Neural progenitor cell (in vitro differentiated cells): ENCODE data around the gene CCSER2. TPM values are rescaled to one million over a fixed set of nuclear protein-coding genes. Genes with fewer than 3 reads are reported as not detected.
A peak's percentile ranks its signal among the peaks of the same experiment; 100 is the strongest.

Source experiments
- DNase-seq: peaks from one replicate; pipeline ENCODE4 v3.0.0-alpha.2; 2016; ENCODE audit warnings: low spot score
- H2AFZ ChIP-seq: fragments of 200-600 bp; sonication (generic); replicated peaks from 2 replicates; pipeline ENCODE4 v1.6.1; 2016; ENCODE audit warnings: antibody characterized with exemption
- H3F3A ChIP-seq: fragments of 200-600 bp; sonication (generic); 2 replicates; pipeline ENCODE4 v1.6.1; 2016; ENCODE audit warnings: antibody characterized with exemption, low read depth
- H3K27ac ChIP-seq: fragments of 200-600 bp; sonication (generic); 2 replicates; pipeline ENCODE4 v1.5.1; 2016; ENCODE audit warnings: mild to moderate bottlenecking
- H3K27me3 ChIP-seq: fragments of 200-600 bp; sonication (generic); 2 replicates; pipeline ENCODE4 v1.6.1; 2016; ENCODE audit warnings: mild to moderate bottlenecking, moderate library complexity
- H3K36me3 ChIP-seq: fragments of 200-600 bp; sonication (generic); 2 replicates; pipeline ENCODE4 v1.5.1; 2016
- H3K4me1 ChIP-seq: fragments of 200-600 bp; sonication (generic); 2 replicates; pipeline ENCODE4 v1.6.1; 2016; ENCODE audit warnings: mixed run types
- H3K4me2 ChIP-seq: fragments of 200-600 bp; sonication (generic); 2 replicates; pipeline ENCODE4 v1.6.1; 2016
- H3K4me3 ChIP-seq: fragments of 200-600 bp; sonication (generic); 2 replicates; pipeline ENCODE4 v1.5.1; 2016
- H3K79me2 ChIP-seq: fragments of 200-600 bp; sonication (generic); 2 replicates; pipeline ENCODE4 v1.6.1; 2016; ENCODE audit warnings: low read depth
- H3K9ac ChIP-seq: fragments of 200-600 bp; sonication (generic); 2 replicates; pipeline ENCODE4 v1.6.1; 2016
- H3K9me3 ChIP-seq: fragments of 200-600 bp; sonication (generic); 2 replicates; pipeline ENCODE4 v1.5.1; 2016; ENCODE audit warnings: low read depth
- H4K20me1 ChIP-seq: fragments of 200-600 bp; sonication (generic); 2 replicates; pipeline ENCODE4 v1.6.1; 2016; ENCODE audit warnings: low read depth
- H3K27ac Mint-ChIP-seq: 3 replicates; pipeline ENCODE4 v1.8.0; 2021; ENCODE audit warnings: mixed read lengths
- H3K27me3 Mint-ChIP-seq: 2 replicates; pipeline ENCODE4 v1.8.0; 2022; ENCODE audit warnings: low read depth, mild to moderate bottlenecking, inconsistent platforms, moderate library complexity, mixed read lengths; ENCODE audit not compliant: insufficient read depth
- H3K36me3 Mint-ChIP-seq: 3 replicates; pipeline ENCODE4 v1.8.0; 2021; ENCODE audit warnings: mixed read lengths
- H3K4me1 Mint-ChIP-seq: 3 replicates; pipeline ENCODE4 v1.8.0; 2021; ENCODE audit warnings: mixed read lengths
- H3K4me3 Mint-ChIP-seq: 3 replicates; pipeline ENCODE4 v1.8.0; 2021; ENCODE audit warnings: mild to moderate bottlenecking, moderate library complexity, mixed read lengths
- H3K9me3 Mint-ChIP-seq: 3 replicates; pipeline ENCODE4 v1.8.0; 2020; ENCODE audit warnings: mixed read lengths
- CTCF ChIP-seq: fragments of 200-600 bp; sonication (generic); IDR thresholded peaks from 2 replicates; pipeline ENCODE4 v1.5.1; 2017; ENCODE audit warnings: antibody characterized with exemption, mild to moderate bottlenecking
- EZH2 ChIP-seq: fragments of 200-600 bp; sonication (generic); IDR thresholded peaks from 2 replicates; pipeline ENCODE4 v1.6.1; 2017; ENCODE audit warnings: antibody characterized with exemption, mild to moderate bottlenecking, moderate library complexity
- EZH2phosphoT487 ChIP-seq: fragments of 200-600 bp; sonication (generic); IDR thresholded peaks from 2 replicates; pipeline ENCODE4 v1.6.1; 2017; ENCODE audit warnings: antibody characterized with exemption
- total RNA-seq: library from RNA; depleted of rRNA; stranded (reverse); fragments of >200 nt; gene quantifications from 2 replicates; pipeline ENCODE4 v1.2.3, GENCODE V29; 2015; ENCODE audit warnings: low replicate concordance

The CCSER2 gene
- total RNA-seq, 1 donor from 2014 or later, result 39.3 TPM

- peaks cover 37% of the 10 kb centered on the region for H4K20me1 ChIP-seq
- H3K4me1 ChIP-seq, result peaks cover 23% of the 10 kb centered on the region
- peak; percentile 45 for DNase-seq
- H3K36me3 ChIP-seq, result no peaks in the 10 kb centered on the region
- peak overlapping the region; percentile 89 for H3K4me2 ChIP-seq
- H3K36me3 Mint-ChIP-seq, result no peaks in the 10 kb centered on the region
- peak overlapping the region; percentile 96 for H3K27ac Mint-ChIP-seq
- H3K9me3 ChIP-seq, result no peaks in the 10 kb centered on the region
- TF ChIP-seq EZH2 (no peak), CTCF (no peak), EZH2phosphoT487 (no peak)
- peak overlapping the region; percentile 69 for H3K9ac ChIP-seq
- H3K27me3 Mint-ChIP-seq, result no peaks in the 10 kb centered on the region
- H3K4me3 ChIP-seq, result peak overlapping the region; percentile 76
- no peaks in the 10 kb centered on the region for H3K27me3 ChIP-seq
- peaks cover 28% of the 10 kb centered on the region for H3K4me1 Mint-ChIP-seq
- H3F3A ChIP-seq, result peaks cover 21% of the 10 kb centered on the region
- peak overlapping the region; percentile 94 for H3K27ac ChIP-seq
- no peaks in the 10 kb centered on the region for H3K9me3 Mint-ChIP-seq
- peak overlapping the region; percentile 83 for H2AFZ ChIP-seq
- peaks cover 53% of the 10 kb centered on the region for H3K79me2 ChIP-seq
- peak overlapping the region; percentile 99 for H3K4me3 Mint-ChIP-seq
Measured at GRCh38 chr10:84329196-84329611, 815 bp downstream of the CCSER2 start.

GRCh38 chr10:84329986-84330651 is 1.7 kb downstream of the CCSER2 start:
- no peaks in the 10 kb centered on the region for H3K36me3 Mint-ChIP-seq
- Histone ChIP-seq H3K27me3 (no peaks in the 10 kb centered on the region), H3K4me1 (peaks cover 30% of the 10 kb centered on the region), H3K27ac (no peak overlapping the region), H3F3A (peaks cover 21% of the 10 kb centered on the region), H3K9ac (no peak overlapping the region), H3K79me2 (peaks cover 62% of the 10 kb centered on the region), H3K4me2 (peak overlapping the region; percentile 89), H3K36me3 (no peaks in the 10 kb centered on the region), H3K4me3 (peak overlapping the region; percentile 76), H2AFZ (no peak overlapping the region), H3K9me3 (no peaks in the 10 kb centered on the region), H4K20me1 (peaks cover 45% of the 10 kb centered on the region)
- no peak overlapping the region for H3K27ac Mint-ChIP-seq
- H3K27me3 Mint-ChIP-seq, result no peaks in the 10 kb centered on the region
- DNase-seq, result no peak
- peak overlapping the region; percentile 99 for H3K4me3 Mint-ChIP-seq
- H3K4me1 Mint-ChIP-seq, result peaks cover 28% of the 10 kb centered on the region
- TF ChIP-seq EZH2, result no peak
- no peak for TF ChIP-seq EZH2phosphoT487
- TF ChIP-seq CTCF, result no peak
- H3K9me3 Mint-ChIP-seq, result no peaks in the 10 kb centered on the region

- peaks cover 21% of the 10 kb centered on the region for H3F3A ChIP-seq
- no peak overlapping the region for H2AFZ ChIP-seq
- Mint-ChIP-seq H3K4me1 (peaks cover 28% of the 10 kb centered on the region), H3K36me3 (no peaks in the 10 kb centered on the region), H3K27me3 (no peaks in the 10 kb centered on the region), H3K9me3 (no peaks in the 10 kb centered on the region), H3K27ac (no peak overlapping the region), H3K4me3 (peak overlapping the region; percentile 78)
- H3K9me3 ChIP-seq, result no peaks in the 10 kb centered on the region
- no peaks in the 10 kb centered on the region for H3K36me3 ChIP-seq
- H3K4me1 ChIP-seq, result peaks cover 31% of the 10 kb centered on the region
- H3K79me2 ChIP-seq, result peaks cover 72% of the 10 kb centered on the region
- peaks cover 55% of the 10 kb centered on the region for H4K20me1 ChIP-seq
- no peak overlapping the region for H3K9ac ChIP-seq
- no peak overlapping the region for H3K27ac ChIP-seq
- peak overlapping the region; percentile 89 for H3K4me2 ChIP-seq
- no peaks in the 10 kb centered on the region for H3K27me3 ChIP-seq
- no peak overlapping the region for H3K4me3 ChIP-seq
- no peak for DNase-seq
- TF ChIP-seq EZH2 (no peak), CTCF (no peak), EZH2phosphoT487 (no peak)
Measured at GRCh38 chr10:84331091-84331490, 2.7 kb downstream of the CCSER2 start.
